Measurements from ENCODE around the gene PARN. TPM values are rescaled to one million over a fixed set of nuclear protein-coding genes. Genes with fewer than 3 reads are reported as not detected.
"Not testable (repeated sequence)": the region's sequence is repeated elsewhere in the genome, so short reads cannot be mapped to it uniquely, and the experiment has no call there.

Gene PARN
- 35.6 TPM for polyA plus RNA-seq (2013, experiment 1 of 2; ENCODE audit: insufficient read length)
- polyA plus RNA-seq (2013, experiment 2 of 2; ENCODE audit: insufficient read length), result 34.7 TPM

DNA sequence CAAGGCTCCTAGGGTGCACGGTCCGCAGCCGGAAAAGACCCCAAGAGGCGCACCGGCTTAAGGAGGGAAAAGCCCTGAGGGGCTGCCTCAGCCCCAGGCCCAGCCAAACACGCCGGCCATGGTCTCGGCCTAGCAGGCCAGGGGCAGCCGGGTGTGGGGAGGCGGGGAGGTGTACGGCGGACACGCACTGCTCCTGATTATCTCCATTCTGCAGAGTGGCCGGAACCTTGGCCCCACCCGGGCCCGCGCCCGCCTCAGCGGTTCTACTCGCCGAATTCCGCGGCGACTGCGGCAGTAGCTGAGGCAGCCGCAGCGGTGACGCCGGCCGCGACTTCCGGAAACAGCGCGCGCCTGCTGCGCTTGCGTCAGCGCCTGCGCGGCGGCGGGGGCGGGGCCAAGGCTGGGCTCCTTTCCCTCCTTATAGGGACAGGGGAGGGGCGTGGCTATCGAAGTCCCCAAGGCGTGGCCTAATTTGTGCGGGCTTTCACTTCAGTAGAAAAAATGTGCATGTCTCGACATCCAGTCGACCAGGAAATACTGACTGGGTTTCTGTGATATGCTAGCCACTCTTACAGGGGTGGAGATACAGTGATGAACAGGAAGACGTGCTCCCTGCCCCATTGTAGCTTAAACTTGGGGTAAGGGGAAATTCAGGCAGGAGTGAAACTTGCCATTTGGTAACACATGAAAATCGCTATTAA is at the start of gene PARN:
Gene PARN, minus strand, starts transcription at position 342 of the 701 bp plus-strand sequence. Its CDS starts 135 bp downstream, at position 207.
- peak; percentile 98 for DNase-seq

DNA sequence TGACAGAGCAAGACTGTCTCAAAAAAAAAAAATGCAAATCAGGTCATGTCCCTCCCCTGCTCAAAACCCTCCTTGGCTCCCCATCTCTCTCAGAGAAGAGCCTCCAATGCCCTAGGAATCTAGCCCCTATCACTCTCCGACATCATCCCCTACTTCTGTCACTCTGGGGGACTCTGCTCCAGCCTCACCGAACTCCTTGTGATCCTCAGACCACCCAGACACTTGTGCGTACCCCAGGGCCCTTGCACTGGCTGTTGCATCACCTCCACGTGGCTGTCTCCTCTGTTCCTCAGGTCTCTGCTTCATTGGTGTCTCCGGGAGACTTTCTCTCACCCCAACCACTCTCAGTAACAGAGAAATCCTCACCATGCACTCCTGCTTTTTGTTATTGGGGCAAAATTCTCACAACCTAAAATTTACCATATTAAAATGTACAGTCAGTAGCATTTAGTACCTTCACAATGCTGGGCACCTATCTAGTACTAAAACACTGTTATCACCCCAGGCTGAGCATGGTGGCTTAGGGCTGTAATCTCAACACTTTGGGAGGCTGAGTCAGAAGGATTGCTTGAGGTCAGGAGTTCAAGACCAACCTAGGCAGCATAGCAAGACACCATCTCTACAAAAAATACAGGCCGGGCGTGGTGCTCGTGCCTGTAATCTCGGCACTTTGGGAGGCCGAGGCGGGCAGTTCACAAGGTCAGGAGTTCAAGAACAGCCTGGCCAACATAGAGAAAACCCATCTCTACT is 48.9 kb upstream of the PARN start:
- DNase-seq, result no peak

- DNase-seq, result no peak
Measured at GRCh38 chr16:14677627-14678026, 47.6 kb upstream of the PARN start.

GRCh38 chr16:14676633-14677032 is 46.6 kb upstream of the PARN start:
- DNase-seq, result no peak

GRCh38 chr16:14672403-14672971 is 42.4 kb upstream of the PARN start:
- DNase-seq, result no peak

DNA sequence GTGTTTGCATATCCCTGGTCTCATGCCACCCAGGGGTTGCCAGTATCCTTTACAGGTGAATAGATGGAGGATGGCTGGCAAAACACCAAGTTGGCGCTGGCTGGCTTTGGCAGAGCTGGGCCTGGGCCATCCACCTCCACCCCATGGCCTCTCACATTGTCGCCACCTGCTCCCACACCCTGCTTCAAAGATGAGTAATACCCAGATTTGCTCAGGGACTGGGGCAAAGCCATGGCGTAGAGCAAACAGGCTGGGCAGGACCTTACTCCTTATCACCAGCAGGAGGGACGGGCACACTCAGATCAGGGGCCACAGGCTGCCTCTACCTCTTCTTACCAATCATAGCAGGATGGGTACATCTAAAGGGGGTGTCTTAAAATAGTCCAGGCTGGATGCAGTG is 39.7 kb upstream of the PARN start:
- no peak for DNase-seq

DNA sequence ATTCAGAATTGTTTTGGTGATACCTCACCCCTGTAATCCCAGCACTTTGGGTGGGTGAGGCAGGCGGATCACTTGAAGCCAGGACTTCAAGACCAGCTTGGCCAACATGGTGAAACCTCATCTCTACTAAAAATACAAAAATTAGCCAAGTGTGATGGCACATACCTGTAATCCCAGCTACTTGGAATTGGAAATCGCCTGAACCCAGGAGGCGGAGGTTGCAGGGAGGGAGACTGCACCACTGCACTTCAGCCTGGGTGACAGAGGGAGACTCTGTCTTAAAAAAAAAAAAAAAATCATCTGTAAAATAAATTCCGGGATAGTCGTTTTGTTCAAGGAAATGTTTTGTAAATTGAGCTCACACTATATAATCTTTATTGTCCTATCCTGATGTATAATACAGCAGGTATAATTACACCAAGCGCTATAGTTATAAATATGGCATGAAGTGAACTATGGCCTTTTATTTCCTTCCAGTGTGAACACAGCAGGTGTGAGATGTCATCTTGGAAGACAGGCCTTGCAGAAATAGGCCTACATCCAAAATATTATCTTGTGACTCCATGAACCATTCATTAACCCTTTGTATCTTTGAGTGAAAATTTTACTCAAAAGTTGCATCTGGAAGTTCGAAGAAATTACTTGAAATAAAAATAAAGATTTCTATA is 38.6 kb upstream of the PARN start:
- DNase-seq, result no peak

DNA sequence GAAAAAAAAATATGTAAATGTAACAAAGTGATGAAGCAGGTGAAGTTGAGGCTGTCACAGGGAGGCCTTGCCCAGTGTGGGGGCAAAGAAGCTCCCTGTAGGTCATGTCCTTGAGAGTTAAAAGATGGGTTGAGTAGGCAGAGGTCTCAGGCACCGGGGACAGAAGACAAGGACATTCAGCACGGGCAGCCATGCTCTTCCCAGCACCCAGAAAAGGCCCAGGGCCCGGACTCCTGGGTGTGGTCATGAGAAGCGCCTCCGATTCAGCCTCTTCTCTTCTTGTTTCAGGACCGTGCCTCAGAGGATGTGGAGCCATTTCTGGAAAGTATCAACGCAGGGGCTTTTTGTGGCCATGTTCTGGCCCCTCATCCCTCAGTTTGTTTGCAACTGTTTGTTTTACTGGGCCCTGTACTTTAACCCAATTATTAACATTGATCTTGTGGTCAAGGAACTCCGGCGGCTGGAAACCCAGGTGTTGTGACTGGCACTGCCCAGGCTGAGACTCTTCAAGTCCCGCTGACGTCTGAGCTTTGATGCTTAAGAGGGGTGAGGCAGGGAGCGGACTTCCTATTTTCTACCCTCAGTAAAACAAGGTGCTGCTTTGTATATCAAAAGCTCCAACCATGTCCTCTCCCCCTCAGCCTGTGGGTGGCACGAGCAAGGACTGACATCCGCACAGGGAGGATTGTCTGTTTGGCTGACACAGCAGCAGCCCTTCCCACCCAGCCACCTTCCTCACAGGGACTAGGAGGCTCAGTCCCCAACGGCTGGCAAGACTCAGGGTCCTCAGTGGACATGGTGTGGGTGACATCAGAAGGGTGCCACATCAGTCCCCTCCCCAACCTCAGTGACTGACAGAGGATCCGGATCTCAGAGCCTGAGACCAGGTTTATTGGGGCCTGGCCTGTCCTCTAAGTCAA is 37.5 kb upstream of the PARN start:
- DNase-seq, result no peak

GRCh38 chr16:14658063-14658462 is 28.0 kb upstream of the PARN start:
- no peak for DNase-seq

DNA sequence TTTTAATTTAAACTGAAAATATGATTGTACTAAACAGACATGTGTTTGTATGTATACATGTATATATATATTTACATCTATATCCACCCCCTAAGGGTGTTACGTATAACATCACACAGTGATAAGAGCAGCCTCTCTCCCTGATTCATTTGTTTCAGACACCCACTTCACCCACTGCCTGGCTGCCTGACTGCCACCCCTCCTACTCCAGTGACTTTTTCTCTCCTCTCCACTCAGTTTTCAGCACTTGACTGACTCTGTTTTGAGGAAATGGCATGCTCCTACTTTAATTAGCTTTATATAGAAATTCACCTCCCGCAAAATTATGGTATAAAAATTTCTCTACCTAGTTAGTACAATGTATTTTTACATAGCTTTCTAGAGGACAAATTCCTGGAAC is 22.7 kb upstream of the PARN start:
- no peak for DNase-seq

DNA sequence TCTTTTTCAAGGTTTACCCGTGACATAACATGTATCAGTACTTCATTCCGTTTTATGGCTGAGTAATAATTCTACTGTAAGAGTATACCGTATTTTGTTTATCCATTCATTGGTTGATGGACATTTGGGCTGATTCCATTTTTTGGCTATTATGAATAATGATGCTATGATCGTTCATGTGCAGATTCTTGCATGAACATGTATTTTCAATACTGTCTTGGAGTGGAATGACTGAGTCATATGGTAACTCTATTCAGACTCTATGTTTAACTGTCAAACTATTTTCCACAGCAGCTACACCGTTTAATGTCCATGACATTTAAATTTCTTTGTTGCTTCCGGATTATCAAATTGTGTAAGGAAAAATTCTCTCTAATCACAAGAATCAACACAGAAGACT is 20.6 kb upstream of the PARN start:
- DNase-seq, result no peak

DNA sequence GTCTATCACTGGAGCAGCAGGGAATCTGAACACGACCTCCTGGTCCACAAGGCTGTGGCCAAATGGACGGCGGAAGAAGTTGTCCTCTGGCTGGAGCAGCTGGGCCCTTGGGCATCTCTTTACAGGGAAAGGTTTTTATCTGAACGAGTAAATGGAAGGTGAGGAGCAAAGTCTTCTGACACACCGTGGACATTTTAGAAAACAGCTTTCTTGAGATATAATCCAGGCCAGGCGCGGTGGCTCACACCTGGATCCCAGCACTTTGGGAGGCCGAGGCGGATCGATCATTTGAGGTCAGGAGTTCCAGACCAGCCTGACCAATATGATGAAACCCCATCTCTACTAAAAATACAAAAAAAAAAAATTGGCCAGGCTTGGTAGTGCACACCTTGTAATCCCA is 19.8 kb upstream of the PARN start:
- DNase-seq, result no peak

DNA sequence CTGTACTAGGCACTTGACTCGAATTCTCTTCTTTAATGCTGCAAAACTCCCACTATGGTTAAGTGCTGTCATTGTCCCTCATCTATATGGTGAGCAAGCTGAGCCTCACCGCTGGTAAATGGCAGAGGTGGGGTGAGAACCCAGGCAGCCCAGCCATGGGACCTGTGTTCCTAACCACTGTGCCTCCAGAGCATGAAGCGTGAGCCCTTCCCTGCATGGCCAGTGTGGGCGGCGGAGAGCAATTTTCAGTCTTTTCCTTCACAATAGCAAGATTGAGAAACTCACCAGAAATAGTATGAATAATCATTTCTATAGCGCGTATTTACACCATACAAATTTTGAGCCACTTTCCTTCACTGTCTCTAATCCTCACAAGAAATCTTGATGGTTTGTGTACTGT is 11.9 kb upstream of the PARN start:
- no peak for DNase-seq

DNA sequence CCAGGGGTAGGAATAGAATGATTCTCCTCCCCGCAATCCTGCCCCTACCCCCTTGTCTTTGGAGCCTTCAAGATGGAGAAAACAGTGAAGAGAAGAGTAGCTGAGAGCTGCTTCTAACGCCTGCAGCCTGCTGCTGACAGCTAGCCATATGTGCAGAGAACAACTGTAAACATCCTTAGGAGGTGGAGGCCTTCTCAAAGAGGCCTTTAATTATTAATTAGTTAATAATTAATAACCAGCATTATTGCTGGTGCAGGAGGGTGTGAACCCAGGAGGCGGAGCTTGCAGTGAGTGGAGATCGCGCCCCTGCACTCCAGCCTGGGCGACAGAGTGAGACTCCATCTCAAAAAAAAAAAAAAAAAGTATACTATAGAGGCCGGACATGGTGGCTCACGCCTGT is 11.1 kb upstream of the PARN start:
- no peak for DNase-seq

GRCh38 chr16:14640538-14640937 is 10.5 kb upstream of the PARN start:
- no peak for DNase-seq

GRCh38 chr16:14636951-14637240 is 6.8 kb upstream of the PARN start:
- DNase-seq, result not testable (repeated sequence)

DNA sequence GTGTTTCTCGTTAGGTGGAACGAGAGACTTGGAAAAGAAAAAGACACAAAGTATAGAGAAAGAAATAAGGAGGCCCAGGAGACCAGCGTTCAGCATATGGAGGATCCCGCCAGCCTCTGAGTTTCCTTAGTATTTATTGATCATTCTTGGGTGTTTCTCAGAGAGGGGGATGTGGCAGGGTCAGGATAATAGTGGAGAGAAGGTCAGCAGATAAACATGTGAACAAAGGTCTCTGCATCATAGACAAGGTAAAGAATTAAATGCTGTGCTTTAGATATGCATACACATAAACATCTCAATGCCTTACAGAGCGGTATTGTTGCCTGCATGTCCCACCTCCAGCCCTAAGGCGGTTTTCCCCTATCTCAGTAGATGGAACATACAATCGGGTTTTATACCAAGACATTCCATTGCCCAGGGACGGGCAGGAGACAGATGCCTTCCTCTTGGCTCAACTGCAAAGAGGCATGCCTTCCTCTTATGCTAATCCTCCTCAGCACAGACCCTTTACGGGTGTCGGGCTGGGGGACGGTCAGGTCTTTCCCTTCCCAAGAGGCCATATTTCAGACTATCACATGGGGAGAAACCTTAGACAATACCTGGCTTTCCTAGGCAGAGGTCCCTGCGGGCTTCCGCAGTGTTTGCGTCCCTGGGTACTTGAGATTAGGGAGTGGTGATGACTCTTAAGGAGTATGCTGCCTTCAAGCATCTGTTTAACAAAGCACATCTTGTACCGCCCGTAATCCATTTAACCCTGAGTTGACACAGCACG is 6.3 kb upstream of the PARN start:
- not testable (repeated sequence) for DNase-seq

DNA sequence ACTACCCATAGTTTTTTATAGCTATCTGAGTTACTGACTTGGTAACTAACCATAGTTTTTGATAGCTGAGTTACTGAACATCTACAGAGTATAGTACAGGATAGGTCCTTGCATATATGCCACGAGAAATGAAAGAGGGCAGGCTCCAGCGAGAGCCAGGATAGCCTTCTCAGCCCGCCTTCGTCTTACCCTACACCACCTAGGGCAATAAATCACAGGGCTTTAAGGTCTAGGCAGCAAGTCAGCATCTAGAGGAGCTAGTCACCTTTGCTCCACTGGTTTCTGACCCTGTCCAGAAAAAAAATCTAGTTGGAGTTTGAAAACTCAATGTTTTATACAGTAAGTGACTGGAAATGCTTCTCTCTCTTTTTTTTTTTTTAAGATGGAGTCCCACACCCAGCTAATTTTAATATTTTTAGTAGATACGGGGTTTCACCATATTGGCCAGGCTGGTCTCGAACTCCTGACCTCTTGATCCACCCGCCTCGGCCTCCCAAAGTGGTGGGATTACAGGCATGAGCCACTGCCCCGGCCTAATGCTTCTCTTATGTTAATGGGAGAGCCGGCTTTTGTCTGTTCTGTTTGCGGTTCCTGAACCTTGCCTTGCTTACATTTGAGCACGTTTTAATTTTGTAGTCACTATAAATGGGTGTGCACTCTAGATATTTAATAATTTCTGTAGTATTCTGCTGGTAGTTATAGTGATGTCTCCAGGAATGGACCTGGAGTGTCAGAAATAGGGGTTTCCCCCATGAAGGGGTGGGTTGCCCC is 5.5 kb upstream of the PARN start:
- DNase-seq, result no peak

DNA sequence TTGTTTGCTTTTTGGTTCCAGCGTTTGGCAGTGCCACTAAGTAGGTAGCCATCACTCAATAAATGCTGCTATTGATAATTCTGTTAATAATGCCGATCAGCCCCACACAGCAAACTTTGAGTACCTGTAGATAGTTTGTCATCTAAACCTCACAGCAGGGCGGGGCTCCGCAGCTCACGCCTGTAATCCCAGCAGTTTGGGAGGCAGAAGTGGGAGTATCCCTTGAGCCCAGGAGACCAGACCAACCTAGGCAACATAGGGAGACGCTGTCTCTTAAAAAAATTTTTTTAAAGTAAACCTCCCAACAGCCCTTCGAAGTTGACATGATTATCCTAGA is 4.3 kb upstream of the PARN start:
- DNase-seq, result no peak

DNA sequence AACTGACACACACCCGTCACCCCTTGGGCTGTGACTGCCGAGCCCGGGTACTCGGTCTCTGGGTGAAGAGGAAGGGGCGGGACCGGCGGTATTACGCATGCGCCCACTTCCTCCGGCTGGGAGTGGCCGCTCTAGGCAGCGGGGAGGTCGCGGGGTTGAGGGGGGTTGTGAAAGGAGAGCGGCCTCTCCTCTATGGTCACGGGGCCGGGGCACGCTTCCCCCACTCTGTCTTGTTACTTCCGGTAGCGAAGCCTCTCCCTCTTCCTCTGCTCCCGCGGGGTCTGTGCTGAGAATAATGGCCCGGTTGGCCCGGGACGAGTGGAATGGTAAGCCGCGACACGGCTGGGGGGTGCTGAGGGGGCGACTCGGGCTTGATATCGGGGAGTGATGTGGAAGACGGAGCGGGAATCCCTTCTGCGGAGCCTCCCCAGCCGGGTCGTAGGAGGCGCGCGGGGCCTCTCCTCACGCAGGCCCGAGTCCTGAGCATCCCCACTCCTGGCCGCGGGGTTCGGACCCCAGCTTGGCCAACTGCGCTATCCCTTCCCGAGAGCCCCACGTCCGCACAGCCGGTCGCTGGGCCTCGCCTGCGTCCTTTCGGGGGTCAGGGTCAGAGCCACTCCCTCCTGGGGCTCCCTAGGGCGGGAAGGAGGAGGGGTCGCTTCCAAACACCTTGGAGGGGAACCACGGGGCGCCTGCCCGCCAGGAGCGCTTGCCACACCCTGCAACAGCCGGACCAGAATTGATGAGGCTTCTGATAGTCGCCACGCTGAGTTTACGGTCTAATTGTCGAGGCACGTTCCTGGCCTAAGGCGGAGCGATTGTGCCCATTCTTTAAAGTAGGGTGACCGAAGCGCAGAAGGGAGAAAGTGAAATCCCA is 2.9 kb upstream of the PARN start, which contains the start of gene BFAR:
Gene BFAR, plus strand, starts transcription at position 259 of the 877 bp plus-strand sequence. CDS start 11,396 bp downstream, outside the sequence.
- DNase-seq, result peak; percentile 98

Measured in fibroblast of skin of abdomen (primary cell).